ENCODE measurements around the gene TNFRSF8.

TNFRSF8 gene

DNA sequence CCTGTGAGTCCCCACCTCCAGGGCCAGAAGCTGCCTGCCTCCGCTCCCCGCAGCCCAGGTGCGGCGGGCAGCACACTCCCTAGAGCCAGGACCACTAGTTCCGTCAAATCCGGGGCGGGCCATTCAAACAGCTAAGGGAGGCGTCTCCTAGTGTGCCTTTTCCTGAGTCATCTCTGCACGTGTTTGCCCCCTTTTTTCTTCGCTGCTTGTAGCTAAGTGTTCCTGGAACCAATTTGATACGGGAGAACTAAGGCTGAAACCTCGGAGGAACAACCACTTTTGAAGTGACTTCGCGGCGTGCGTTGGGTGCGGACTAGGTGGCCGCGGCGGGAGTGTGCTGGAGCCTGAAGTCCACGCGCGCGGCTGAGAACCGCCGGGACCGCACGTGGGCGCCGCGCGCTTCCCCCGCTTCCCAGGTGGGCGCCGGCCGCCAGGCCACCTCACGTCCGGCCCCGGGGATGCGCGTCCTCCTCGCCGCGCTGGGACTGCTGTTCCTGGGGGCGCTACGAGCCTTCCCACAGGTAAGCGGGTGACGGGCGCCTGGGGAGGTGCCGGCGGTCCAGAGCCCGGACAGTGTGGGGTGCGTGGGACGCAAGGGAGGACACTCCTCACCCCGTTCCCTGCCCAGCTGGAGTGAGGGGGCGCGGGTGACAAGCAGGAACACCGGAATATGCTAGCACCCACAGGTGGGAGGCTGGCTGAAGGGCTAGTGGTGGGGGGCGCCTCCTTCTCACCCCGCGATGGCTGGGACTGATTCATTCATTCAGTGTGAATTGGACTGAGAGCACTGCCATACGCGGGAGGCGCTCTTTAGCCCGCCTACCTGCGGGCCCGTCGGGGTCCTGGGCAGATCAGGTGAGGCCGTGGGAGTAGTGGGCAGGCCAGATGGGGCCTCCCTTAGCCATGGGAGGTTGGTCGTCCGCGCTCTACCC, at the start of gene TNFRSF8:
TNFRSF8 (plus strand) TSS at position 163 of the 932 bp plus-strand sequence; CDS start at position 459, 296 bp downstream.
- H3K4me1 ChIP-seq = peaks cover 25 to 63% (median 50%) of the 10 kb centered on the region in 10 experiments

DNA sequence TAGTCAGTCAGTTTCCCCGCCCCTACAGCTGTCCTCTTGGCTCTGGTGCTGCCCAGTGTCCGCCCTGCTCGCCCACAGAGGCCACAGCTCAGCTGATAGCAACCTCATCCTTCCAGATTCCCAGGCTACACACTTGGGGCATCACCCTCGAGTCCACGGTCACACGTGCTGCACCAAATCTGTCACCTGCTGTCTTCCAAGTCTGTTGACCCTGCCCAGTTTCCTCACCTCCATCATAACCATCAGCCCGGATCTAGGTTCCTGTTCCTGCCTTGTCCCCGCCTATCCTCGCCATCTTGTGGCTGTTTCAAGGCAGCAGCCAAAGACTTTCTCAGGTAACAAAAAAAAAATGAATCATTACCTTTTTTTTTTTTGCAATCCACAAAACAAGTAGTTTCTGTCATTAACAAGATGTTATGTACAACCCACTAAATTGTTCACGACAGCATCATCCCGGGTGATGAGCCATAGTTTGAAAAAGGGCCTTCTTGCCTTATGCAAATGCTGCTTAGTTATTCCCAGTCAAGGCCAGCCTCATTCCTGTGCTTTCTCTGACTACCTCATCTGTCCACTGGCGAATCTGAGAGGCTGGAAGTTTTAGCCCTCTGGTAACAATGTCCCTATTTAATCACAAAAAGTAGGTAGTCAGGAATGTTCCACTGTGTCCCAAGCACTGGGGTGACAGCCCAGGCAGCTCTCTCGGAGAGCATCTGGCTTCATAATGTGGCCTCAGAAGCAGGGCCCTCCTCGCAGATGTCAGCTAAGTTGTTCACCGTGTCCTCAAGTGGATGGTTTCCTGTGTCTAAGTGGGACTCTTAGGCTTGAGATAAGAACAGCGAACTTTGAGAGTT, 48.7 kb upstream of the TNFRSF8 start:
- peak overlapping the region; percentile 61 to 85 (median 80) for H3K4me2 ChIP-seq
- peaks cover 0 to 15% (median 0%) of the 10 kb centered on the region in 11 experiments; a peak in 3 of 22 replicates for H4K20me1 ChIP-seq
- peaks cover 31 to 45% (median 36%) of the 10 kb centered on the region in 11 experiments for H3K36me3 ChIP-seq
- TF ChIP-seq Cebpa-rat (IDR thresholded peaks at IDR 0.05) = no peak
- peak overlapping the region in 1 of 10 experiments; percentile 38; a peak in 2 of 20 replicates for H3K4me3 ChIP-seq
- H3K27ac ChIP-seq = peak overlapping the region in 10 of 11 experiments; percentile 18 to 77 (median 64); a peak in 19 of 22 replicates
- H3K4me1 ChIP-seq = peaks cover 43 to 63% (median 54%) of the 10 kb centered on the region in 10 experiments
- no peaks in the 10 kb centered on the region for H3K9me3 ChIP-seq (replicated peaks in 1 of 11)
- no peaks in the 10 kb centered on the region for H3K27me3 ChIP-seq
- peak overlapping the region in 9 of 11 experiments; percentile 14 to 64 (median 34); a peak in 12 of 22 replicates for H3K9ac ChIP-seq

More for the DNA sequence above, at the start of gene TNFRSF8:
- Histone ChIP-seq H3K27ac (peak within 1 kb of the TSS in 9 of 11 experiments; percentile 2 to 85 (median 68); a peak in 16 of 22 replicates), H3K4me2 (peak within 1 kb of the TSS; percentile 96 to 100 (median 99)), H3K9me3 (replicated peaks in 1 of 11) (peaks cover 0 to 5% (median 0%) of the 10 kb centered on the region in 11 experiments; a peak in 8 of 22 replicates), H3K27me3 (peaks cover 0 to 16% (median 0%) of the 10 kb centered on the region in 11 experiments; a peak in 8 of 22 replicates), H3K9ac (peak within 1 kb of the TSS; percentile 17 to 86 (median 68); a peak in 20 of 22 replicates), H4K20me1 (no peaks in the 10 kb centered on the region; a peak in 1 of 22 replicates), H3K4me3 (peak within 1 kb of the TSS; percentile 41 to 74 (median 62)), H3K36me3 (no peaks in the 10 kb centered on the region; a peak in 1 of 22 replicates)
- TF ChIP-seq Cebpa-rat (IDR thresholded peaks at IDR 0.05) = no peak

GRCh38 chr1:12015001-12015491, 48.1 kb upstream of the TNFRSF8 start:
- Histone ChIP-seq H3K27me3 (no peaks in the 10 kb centered on the region), H4K20me1 (peaks cover 0 to 15% (median 0%) of the 10 kb centered on the region in 11 experiments; a peak in 3 of 22 replicates), H3K9ac (no peak overlapping the region), H3K4me1 (peaks cover 43 to 62% (median 55%) of the 10 kb centered on the region in 10 experiments), H3K4me3 (no peak overlapping the region), H3K36me3 (peaks cover 24 to 38% (median 29%) of the 10 kb centered on the region in 11 experiments), H3K27ac (peak overlapping the region in 7 of 11 experiments; percentile 54 to 77 (median 68); a peak in 7 of 22 replicates), H3K4me2 (peak overlapping the region; percentile 61 to 85 (median 80); a peak in 20 of 22 replicates), H3K9me3 (replicated peaks in 1 of 11) (no peaks in the 10 kb centered on the region)
- no peak for TF ChIP-seq Cebpa-rat (IDR thresholded peaks at IDR 0.05)

DNA sequence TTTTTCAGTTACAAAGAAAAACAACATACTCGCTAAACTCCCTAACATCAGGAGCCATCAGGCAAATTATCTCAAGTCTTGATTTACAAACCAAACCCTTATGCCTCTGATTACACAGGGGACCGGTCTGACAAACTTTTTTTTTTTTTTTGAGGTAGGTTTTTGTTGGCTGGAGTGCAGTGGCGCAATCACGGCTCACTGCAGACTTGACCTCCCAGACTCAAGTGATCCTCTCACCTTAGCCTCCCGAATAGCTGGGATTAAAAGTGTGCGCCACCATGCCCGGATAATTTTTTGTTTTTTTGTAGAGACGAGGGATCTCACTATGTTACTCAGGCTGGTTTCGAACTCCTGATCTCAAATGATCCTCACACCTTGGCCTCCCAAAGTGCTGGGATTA, 47.6 kb upstream of the TNFRSF8 start:
- Histone ChIP-seq H3K4me1 (peaks cover 46 to 63% (median 59%) of the 10 kb centered on the region in 10 experiments), H3K9ac (no peak overlapping the region), H4K20me1 (peaks cover 0 to 15% (median 0%) of the 10 kb centered on the region in 11 experiments; a peak in 3 of 22 replicates), H3K36me3 (peaks cover 20 to 34% (median 24%) of the 10 kb centered on the region in 11 experiments), H3K27me3 (no peaks in the 10 kb centered on the region), H3K9me3 (replicated peaks in 1 of 11) (no peaks in the 10 kb centered on the region), H3K4me3 (no peak overlapping the region), H3K27ac (no peak overlapping the region), H3K4me2 (peak overlapping the region in 4 of 11 experiments; percentile 79 to 85 (median 80); a peak in 3 of 22 replicates)
- no peak for TF ChIP-seq Cebpa-rat (IDR thresholded peaks at IDR 0.05)

DNA sequence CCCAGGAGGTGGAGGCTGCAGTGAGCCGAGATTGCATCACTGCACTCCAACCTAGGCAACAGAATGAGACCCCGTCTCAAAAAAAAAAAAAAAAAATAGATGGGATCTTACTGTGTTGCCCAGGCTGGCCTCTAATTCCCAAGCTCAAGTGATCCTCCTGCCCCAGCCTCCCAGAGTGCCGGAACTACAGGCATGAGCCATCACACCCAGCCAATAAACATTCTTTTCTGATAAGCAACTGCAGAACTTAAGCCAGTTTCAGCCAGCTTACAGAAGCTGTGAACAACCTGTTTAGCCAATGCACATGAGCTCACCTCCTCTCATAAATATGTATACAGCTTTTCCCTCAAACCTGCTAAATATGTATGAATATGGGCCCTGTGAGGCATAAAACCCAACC, 46.9 kb upstream of the TNFRSF8 start:
- Histone ChIP-seq H3K4me1 (peaks cover 53 to 64% (median 62%) of the 10 kb centered on the region in 10 experiments), H3K27me3 (no peaks in the 10 kb centered on the region), H3K27ac (no peak overlapping the region), H3K9ac (no peak overlapping the region), H4K20me1 (peaks cover 0 to 10% (median 0%) of the 10 kb centered on the region in 11 experiments; a peak in 3 of 22 replicates), H3K9me3 (replicated peaks in 1 of 11) (no peaks in the 10 kb centered on the region), H3K4me2 (no peak overlapping the region), H3K36me3 (peaks cover 13 to 27% (median 18%) of the 10 kb centered on the region in 11 experiments), H3K4me3 (no peak overlapping the region)
- no peak for TF ChIP-seq Cebpa-rat (IDR thresholded peaks at IDR 0.05)

GRCh38 chr1:12019858-12020509, 43.1 kb upstream of the TNFRSF8 start:
- Histone ChIP-seq H3K27me3 (no peaks in the 10 kb centered on the region), H3K27ac (peak overlapping the region; percentile 66 to 90 (median 83)), H4K20me1 (peaks cover 0 to 36% (median 15%) of the 10 kb centered on the region in 11 experiments; a peak in 13 of 22 replicates), H3K4me1 (peaks cover 25 to 54% (median 39%) of the 10 kb centered on the region in 10 experiments), H3K4me3 (peak overlapping the region; percentile 74 to 90 (median 84)), H3K36me3 (peaks cover 34 to 40% (median 36%) of the 10 kb centered on the region in 11 experiments), H3K4me2 (peak overlapping the region; percentile 85 to 96 (median 89)), H3K9ac (peak overlapping the region; percentile 81 to 91 (median 85)), H3K9me3 (replicated peaks in 1 of 11) (no peaks in the 10 kb centered on the region)
- peak in 1 of 11 experiments; percentile 15; a peak in 1 of 22 replicates for TF ChIP-seq Cebpa-rat (IDR thresholded peaks at IDR 0.05)

- peaks cover 51 to 56% (median 52%) of the 10 kb centered on the region in 11 experiments for H3K36me3 ChIP-seq
- peaks cover 20 to 52% (median 36%) of the 10 kb centered on the region in 10 experiments; a peak in 19 of 20 replicates for H3K4me1 ChIP-seq
- no peaks in the 10 kb centered on the region for H3K9me3 ChIP-seq (replicated peaks in 1 of 11)
- H4K20me1 ChIP-seq = peaks cover 0 to 52% (median 20%) of the 10 kb centered on the region in 11 experiments; a peak in 14 of 22 replicates
- H3K4me2 ChIP-seq = peak overlapping the region in 9 of 11 experiments; percentile 0 to 91 (median 51); a peak in 11 of 22 replicates
- peak overlapping the region in 7 of 11 experiments; percentile 2 to 48 (median 44); a peak in 10 of 22 replicates for H3K27ac ChIP-seq
- H3K9ac ChIP-seq = peak overlapping the region; percentile 4 to 55 (median 36); a peak in 9 of 22 replicates
- H3K4me3 ChIP-seq = no peak overlapping the region
- TF ChIP-seq Cebpa-rat (IDR thresholded peaks at IDR 0.05) = no peak
- H3K27me3 ChIP-seq = no peaks in the 10 kb centered on the region
Measured at GRCh38 chr1:12021616-12022015, 41.5 kb upstream of the TNFRSF8 start.

Data from BLaER1 treated with 17β-estradiol and CSF1 and Interleukin-3, amounts not matched to agents 10 nM and 100 nM (cell line).